GM20000 (cell line): Measurements from ENCODE around the gene COL23A1.

Experiments used
- DNase-seq: peaks from one replicate; pipeline ENCODE4 v3.0.0; 2012; ENCODE audit warnings: low spot score
- TF ChIP-seq, protein P1 (sequence below): IDR thresholded peaks from 2 replicates; pipeline ENCODE4 v1.5.1; 2012; ENCODE audit warnings: mild to moderate bottlenecking, control low read depth; ENCODE audit errors: extremely low read depth, missing control alignments

COL23A1 gene

DNA sequence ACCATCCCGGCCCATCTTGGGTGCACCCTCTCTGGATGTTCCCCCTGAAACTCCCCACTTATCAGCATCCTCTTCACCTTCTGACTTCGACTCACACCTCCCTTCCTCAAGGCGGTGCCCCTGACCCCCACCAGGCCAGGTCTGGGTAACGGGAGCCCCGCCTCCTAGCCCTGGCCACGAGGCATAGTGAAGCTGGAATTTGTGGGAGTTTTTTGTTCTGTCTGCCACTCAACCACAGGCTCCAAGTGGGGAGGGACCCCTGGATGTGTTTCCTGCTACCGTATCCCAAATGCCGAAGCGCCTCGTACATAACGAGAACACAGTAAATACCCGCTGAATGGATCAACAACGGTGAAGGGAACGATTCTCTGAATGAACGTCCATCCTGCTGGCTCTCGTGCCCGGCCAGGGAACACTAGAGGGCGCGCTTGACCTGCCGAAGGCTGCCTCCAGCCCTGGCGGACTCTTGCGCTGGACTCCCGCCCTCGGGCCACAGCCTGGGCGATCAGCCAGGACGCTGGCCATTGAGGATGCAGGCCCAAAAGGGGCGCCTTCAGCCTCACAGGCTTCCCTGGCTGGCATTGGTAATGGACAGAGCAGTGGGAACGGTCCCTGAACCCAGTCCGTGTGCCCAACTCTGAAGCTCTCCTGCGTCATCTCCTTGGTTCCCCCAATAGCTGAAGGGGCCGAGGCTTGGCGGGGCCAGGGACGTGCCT lies 310.3 kb downstream of the COL23A1 start:
- TF ChIP-seq, protein P1, sequence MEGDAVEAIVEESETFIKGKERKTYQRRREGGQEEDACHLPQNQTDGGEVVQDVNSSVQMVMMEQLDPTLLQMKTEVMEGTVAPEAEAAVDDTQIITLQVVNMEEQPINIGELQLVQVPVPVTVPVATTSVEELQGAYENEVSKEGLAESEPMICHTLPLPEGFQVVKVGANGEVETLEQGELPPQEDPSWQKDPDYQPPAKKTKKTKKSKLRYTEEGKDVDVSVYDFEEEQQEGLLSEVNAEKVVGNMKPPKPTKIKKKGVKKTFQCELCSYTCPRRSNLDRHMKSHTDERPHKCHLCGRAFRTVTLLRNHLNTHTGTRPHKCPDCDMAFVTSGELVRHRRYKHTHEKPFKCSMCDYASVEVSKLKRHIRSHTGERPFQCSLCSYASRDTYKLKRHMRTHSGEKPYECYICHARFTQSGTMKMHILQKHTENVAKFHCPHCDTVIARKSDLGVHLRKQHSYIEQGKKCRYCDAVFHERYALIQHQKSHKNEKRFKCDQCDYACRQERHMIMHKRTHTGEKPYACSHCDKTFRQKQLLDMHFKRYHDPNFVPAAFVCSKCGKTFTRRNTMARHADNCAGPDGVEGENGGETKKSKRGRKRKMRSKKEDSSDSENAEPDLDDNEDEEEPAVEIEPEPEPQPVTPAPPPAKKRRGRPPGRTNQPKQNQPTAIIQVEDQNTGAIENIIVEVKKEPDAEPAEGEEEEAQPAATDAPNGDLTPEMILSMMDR = peak; percentile 90
- peak; percentile 87 for DNase-seq

DNA sequence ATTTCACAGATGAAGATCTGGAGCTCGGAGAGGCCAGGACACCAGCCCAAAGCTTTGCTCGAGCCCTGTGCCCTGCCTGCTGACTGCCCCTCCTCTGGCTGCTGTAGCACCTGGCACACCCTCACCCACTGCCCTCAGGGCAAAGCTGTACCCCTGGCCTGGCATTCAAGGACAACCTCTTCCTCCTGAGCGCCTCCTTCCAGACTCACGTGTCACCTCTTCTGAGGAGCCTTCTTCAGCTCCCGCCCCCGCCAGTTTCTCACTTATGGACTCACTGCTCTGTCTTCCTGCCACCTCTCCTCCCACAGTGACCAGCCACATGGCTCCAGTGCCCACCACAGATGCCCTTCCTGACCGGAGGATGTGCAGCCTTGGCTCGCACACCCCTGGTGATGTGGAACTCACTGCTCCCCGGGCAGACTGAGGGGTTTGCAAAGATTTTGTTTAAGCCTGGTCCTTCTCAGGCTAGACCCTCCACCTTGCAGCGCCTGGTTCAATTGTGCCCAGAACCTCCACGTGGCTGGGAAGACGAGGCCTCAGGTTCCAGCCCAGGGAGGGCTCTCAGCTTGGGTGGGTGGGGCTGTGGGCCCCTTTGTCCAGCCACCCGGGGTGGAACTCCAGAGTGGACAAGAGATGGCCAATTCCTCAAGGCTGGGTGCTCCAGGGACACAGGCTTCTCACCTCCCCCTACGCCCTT lies 311.0 kb downstream of the COL23A1 start:
- no peak for DNase-seq
- TF ChIP-seq, protein P1 = no peak

DNA sequence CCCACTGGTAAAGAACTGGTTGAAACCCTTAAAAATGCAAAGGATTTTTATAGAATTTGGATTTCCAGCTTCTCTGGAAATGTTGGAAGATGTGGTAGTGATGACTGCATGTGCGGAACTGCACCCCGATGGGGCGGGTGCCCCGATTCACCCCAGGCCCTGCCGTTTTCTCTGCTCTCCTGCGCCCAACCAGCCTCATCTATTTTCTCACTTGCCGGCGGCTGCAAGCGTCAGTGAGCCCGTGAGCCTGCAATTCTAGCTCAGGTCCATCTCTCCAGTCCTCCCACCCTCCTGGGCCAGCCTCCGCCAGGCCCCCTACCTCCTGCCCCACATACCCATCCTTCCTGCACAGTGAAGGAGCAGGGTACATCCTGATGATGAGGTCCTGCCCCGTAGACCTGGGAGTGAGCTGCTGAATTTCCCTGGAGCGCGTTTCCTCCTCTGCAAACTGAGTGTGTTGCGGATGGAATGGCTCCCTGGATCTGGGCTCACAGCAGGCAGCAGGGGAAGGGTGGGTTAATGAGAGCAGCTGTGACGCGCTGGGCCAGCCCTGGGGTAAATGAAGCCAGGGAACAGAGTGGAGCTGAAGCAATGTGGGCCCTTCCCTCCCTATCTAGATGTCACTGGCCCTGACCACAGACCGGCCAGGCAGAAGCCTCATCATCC lies 311.7 kb downstream of the COL23A1 start:
- TF ChIP-seq, protein P1 = no peak
- DNase-seq = no peak

DNA sequence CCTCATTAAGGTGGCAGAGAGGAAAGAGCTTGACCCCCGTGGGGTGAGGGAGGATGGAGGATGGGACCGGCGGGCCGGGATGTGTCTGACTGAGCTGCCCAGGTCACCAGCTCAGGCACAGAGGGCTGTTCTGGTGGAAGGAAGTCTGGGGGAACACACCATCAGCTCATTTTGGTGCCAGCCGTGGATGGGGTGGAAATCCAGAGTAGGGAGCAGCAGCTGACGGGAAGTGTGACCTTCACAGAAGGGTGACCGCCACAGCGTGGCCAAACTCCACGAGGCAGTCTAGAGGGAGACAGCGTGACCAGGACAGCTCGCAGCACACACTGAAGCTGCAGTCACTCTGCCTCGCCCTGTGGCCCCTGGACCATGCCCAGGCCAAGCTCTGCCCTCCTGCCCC lies 312.3 kb downstream of the COL23A1 start:
- TF ChIP-seq, protein P1 = no peak
- DNase-seq = no peak

DNA sequence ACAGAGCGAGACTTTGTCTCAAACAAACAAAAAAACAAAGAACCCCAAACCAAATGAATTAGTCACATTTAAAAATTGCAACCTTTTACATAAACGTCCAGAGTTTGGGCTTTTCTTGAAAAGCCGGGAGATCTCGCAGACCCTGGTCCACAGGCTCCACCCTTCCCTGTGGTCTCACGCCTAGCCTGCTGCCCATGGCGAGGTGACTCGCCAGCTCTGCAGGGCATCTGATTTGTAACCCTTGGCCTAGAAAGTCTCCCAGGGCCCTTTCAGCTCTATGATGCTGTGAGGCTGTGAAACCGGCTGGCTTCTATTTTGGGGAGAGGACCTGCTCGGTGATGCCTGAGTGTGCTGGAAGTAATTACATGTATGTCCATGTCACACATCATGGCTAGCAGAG lies 312.8 kb downstream of the COL23A1 start:
- TF ChIP-seq, protein P1 = no peak
- no peak for DNase-seq

DNA sequence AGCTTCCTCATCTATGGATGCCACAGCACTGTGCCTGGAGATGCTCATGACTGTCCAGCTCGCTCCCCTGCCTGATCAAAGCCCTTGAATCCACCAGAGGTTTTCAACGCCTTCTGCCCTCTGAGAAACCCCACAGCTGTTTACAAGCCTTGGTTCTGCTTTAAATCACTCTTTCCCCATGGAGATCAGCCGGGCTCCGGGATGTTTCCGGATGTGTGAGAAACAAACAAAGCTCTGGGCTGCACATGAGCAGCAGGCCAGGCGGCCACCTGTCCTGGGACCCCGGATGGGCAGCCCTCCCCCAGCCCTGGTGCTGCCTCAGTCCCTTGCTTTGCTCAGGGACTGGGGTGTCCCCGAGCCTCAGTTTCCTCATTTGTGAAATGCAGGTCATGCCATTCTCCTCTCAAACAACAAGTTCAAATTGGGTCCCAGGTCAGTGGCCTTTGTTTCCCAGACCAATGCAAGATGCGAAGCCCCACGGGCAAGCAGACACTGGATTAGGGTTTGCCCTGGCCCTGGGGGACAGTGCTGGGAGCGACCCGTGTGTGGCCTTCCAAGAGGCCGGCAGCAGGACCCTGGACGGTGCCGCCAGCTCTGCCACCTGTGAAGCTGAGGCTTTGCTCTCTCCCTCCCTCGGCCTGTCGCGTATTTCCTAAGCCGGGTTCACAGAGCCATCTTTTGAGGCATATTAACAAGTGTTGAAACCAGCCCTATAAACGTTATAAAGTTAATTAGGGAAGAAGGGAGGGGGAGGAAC lies 315.2 kb downstream of the COL23A1 start:
- TF ChIP-seq, protein P1 = no peak

More for the DNA sequence above, 315.2 kb downstream of the COL23A1 start:
- DNase-seq = no peak
